Hepatocyte (in vitro differentiated cells): Measurements from ENCODE around the gene AGAP1.

Experiments used
- EZH2 ChIP-seq: fragments of 200-600 bp; sonication (generic); IDR thresholded peaks from 2 replicates; pipeline ENCODE4 v1.6.1; 2016; ENCODE audit warnings: antibody characterized with exemption, mild to moderate bottlenecking, borderline replicate concordance
- EZH2phosphoT487 ChIP-seq: fragments of 200-600 bp; sonication (generic); IDR thresholded peaks from one replicate; pipeline ENCODE4 v1.6.1; 2018; ENCODE audit warnings: antibody characterized with exemption, mild to moderate bottlenecking, low read depth, moderate library complexity; ENCODE audit not compliant: unreplicated experiment, severe bottlenecking
- TF ChIP-seq, protein P1 (sequence below): fragments of 200-600 bp; sonication (generic); IDR thresholded peaks from 2 replicates; pipeline ENCODE4 v1.5.1; 2016; ENCODE audit warnings: antibody characterized with exemption, mild to moderate bottlenecking; ENCODE audit not compliant: poor library complexity

DNA sequence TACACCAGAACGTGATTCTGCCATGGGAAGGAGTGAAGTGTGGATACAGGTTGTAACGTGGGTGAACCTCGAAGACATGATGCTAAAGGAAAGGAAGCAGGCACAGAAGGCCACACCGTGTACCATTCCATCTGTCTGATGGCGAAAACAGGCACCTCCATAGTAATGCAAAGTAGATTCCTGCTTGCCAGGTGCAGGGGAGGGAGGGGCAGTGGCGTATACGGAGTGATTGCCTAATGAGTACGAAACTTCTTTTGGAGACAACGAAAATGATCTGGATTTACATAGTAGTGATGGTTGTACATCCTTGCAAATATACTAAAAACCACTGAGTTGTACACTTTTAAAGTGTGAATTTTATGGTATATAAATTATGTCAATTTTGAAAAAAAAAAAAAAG is 567.7 kb downstream of the AGAP1 start:
- TF ChIP-seq EZH2phosphoT487 (no peak), EZH2 (no peak)
- TF ChIP-seq, protein P1, sequence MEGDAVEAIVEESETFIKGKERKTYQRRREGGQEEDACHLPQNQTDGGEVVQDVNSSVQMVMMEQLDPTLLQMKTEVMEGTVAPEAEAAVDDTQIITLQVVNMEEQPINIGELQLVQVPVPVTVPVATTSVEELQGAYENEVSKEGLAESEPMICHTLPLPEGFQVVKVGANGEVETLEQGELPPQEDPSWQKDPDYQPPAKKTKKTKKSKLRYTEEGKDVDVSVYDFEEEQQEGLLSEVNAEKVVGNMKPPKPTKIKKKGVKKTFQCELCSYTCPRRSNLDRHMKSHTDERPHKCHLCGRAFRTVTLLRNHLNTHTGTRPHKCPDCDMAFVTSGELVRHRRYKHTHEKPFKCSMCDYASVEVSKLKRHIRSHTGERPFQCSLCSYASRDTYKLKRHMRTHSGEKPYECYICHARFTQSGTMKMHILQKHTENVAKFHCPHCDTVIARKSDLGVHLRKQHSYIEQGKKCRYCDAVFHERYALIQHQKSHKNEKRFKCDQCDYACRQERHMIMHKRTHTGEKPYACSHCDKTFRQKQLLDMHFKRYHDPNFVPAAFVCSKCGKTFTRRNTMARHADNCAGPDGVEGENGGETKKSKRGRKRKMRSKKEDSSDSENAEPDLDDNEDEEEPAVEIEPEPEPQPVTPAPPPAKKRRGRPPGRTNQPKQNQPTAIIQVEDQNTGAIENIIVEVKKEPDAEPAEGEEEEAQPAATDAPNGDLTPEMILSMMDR: no peak
